ENCODE results near the gene RGS3.
"Not testable (repeated sequence)": the region's sequence is repeated elsewhere in the genome, so short reads cannot be mapped to it uniquely, and the experiment has no call there.

Gene RGS3

DNA sequence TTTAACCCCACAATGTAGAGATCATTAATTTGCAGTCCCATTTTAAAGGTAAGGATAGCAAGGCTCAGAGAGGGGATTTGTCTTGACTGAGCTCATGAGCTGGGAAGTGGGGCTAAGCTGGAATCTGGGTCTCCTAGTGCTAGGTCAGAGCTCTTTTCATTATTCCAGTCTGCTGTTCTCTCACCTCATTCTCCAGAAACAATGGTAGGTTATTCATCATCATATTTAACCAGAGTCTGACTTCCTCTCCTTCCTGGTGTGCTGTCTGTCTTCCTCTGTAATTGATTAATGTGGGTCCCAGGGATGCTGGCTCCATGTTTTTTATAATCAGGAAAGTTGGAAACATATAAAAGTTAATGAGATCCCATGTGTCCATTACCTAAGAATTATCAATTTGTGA, 32.3 kb upstream of the RGS3 start:
- H3K4ac ChIP-seq (ENCODE audit: low read length) = no peak overlapping the region
- no peak overlapping the region for H3K4me3 ChIP-seq (ENCODE audit: low read length in 2 of 2)
- H4K8ac ChIP-seq (ENCODE audit: low read depth, low read length) = no peak overlapping the region
- no peak overlapping the region for H2BK12ac ChIP-seq (ENCODE audit: low read length)
- no peak overlapping the region for H2BK5ac ChIP-seq (ENCODE audit: low read length)
- H3K4me1 ChIP-seq (ENCODE audit: control insufficient read depth in 2 of 2, insufficient read depth in 1 of 2, low read depth in 1 of 2, low read length in 2 of 2) = no peaks in the 10 kb centered on the region
- H2BK15ac ChIP-seq (ENCODE audit: low read length) = no peak overlapping the region
- H2AFZ ChIP-seq (ENCODE audit: low read length) = no peak overlapping the region
- H3K4me2 ChIP-seq (ENCODE audit: insufficient read depth, low read length, poor library complexity, severe bottlenecking) = no peak overlapping the region
- no peak overlapping the region for H3K9ac ChIP-seq (ENCODE audit: low read depth, low read length, poor library complexity)
- DNase-seq (ENCODE audit: low spot score) = no peak
- no peak overlapping the region for H2BK120ac ChIP-seq (ENCODE audit: low read depth, low read length)
- no peak overlapping the region for H2AK5ac ChIP-seq (ENCODE audit: low read depth, low read length)
- H3K14ac ChIP-seq (ENCODE audit: low read length) = no peak overlapping the region
- no peaks in the 10 kb centered on the region for H3K79me1 ChIP-seq (ENCODE audit: low read depth, low read length)
- H3K27ac ChIP-seq (replicated peaks; ENCODE audit: low read length) = no peak overlapping the region
- no peak overlapping the region for H3K23ac ChIP-seq (ENCODE audit: low read depth, low read length, poor library complexity)
- H3K36me3 ChIP-seq (replicated peaks in 1 of 2; ENCODE audit: control insufficient read depth in 2 of 2, insufficient read depth in 2 of 2, low read length in 2 of 2) = no peaks in the 10 kb centered on the region
- no peaks in the 10 kb centered on the region for H3K9me3 ChIP-seq (replicated peaks in 1 of 2; ENCODE audit: control insufficient read depth in 2 of 2, insufficient read depth in 1 of 2, low read depth in 1 of 2, low read length in 2 of 2)
- H4K91ac ChIP-seq (ENCODE audit: low read depth, low read length, poor library complexity) = no peak overlapping the region
- no peak overlapping the region for H3K18ac ChIP-seq (ENCODE audit: low read length)
- H3K27me3 ChIP-seq (ENCODE audit: control insufficient read depth in 3 of 3, insufficient read depth in 3 of 3, low read depth in 1 of 3, low read length in 3 of 3) = no peaks in the 10 kb centered on the region

DNA sequence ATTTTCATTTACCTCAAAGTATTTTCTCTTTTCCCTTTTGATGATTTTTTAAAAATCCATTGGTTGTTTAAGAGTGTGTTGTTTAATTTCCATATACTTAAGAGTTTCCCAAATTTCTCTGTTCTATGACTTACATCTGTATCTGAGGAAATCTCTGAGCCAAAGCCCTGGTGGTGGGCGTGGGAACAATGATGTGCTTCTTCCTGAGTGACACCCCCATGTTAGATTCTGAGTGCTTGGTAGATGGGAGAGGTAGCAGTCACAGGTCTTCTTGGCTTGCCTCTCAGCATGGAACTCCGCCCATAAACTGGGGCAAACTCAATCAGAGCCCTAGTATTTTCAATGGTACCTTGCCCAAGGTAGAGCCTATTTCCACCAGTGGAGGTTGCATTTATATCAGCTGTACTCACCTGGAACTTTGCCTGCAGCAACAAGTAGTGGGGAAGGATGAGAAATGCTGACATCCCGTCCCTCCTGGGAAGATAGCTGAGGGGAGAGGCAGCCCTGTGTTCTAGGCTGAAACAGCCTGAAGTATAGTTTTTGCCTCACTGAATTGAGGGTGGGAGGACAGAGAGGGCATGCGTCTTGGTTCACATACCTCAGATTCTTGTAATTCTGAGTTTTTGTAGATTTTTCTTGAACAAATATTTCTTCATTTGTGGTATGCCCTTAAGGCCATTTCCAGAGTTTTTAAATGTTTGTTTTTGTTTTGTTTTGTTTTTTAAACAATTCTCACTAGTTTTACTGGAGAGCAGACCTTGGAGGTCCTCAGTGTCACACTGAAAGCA, 26.6 kb upstream of the RGS3 start:
- no peak overlapping the region for H3K23ac ChIP-seq (ENCODE audit: low read depth, low read length, poor library complexity)

DNA sequence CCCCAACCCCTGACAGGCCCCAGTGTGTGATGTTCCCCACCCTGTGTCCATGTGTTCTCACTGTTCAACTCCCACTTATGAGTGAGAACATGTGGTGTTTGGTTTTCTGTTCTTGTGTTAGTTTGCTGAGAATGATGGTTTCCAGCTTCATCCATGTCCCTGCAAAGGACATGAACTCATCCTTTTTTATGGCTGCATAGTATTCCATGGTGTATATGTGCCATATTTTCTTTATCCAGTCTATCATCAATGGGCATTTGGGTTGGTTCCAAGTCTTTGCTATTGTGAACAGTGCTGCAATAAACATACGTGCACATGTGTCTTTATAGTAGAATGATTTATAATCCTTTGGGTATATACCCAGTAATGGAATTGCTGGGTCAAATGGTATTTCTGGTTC, 25.8 kb upstream of the RGS3 start:
- H3K4me2 ChIP-seq (ENCODE audit: insufficient read depth, low read length, poor library complexity, severe bottlenecking); H3K27me3 ChIP-seq (ENCODE audit: control insufficient read depth in 3 of 3, insufficient read depth in 3 of 3, low read depth in 1 of 3, low read length in 3 of 3); H2BK15ac ChIP-seq (ENCODE audit: low read length); H2AFZ ChIP-seq (ENCODE audit: low read length); H2AK5ac ChIP-seq (ENCODE audit: low read depth, low read length); H3K4me3 ChIP-seq (ENCODE audit: low read length in 2 of 2); H3K4ac ChIP-seq (ENCODE audit: low read length); H3K14ac ChIP-seq (ENCODE audit: low read length); H2BK5ac ChIP-seq (ENCODE audit: low read length); H2BK120ac ChIP-seq (ENCODE audit: low read depth, low read length); H3K23ac ChIP-seq (ENCODE audit: low read depth, low read length, poor library complexity); H3K79me1 ChIP-seq (ENCODE audit: low read depth, low read length); H3K18ac ChIP-seq (ENCODE audit: low read length); H3K27ac ChIP-seq (replicated peaks; ENCODE audit: low read length); H3K36me3 ChIP-seq (replicated peaks in 1 of 2; ENCODE audit: control insufficient read depth in 2 of 2, insufficient read depth in 2 of 2, low read length in 2 of 2); DNase-seq (ENCODE audit: low spot score); H4K8ac ChIP-seq (ENCODE audit: low read depth, low read length); H4K91ac ChIP-seq (ENCODE audit: low read depth, low read length, poor library complexity); H2BK12ac ChIP-seq (ENCODE audit: low read length); H3K9ac ChIP-seq (ENCODE audit: low read depth, low read length, poor library complexity); H3K4me1 ChIP-seq (ENCODE audit: control insufficient read depth in 2 of 2, insufficient read depth in 1 of 2, low read depth in 1 of 2, low read length in 2 of 2); H3K9me3 ChIP-seq (replicated peaks in 1 of 2; ENCODE audit: control insufficient read depth in 2 of 2, insufficient read depth in 1 of 2, low read depth in 1 of 2, low read length in 2 of 2): not testable (repeated sequence)
- WGBS, 2 donors (ENCODE audit: extremely low coverage in 2 of 2, insufficient read length in 2 of 2, insufficient replicate concordance in 1 of 2) = no CpG with 5 or more reads among the region's 1 CpG

More for the DNA sequence above, 26.6 kb upstream of the RGS3 start:
- Histone ChIP-seq H2BK15ac (ENCODE audit: low read length) (no peak overlapping the region), H2AK5ac (ENCODE audit: low read depth, low read length) (no peak overlapping the region), H2BK5ac (ENCODE audit: low read length) (no peak overlapping the region), H3K9ac (ENCODE audit: low read depth, low read length, poor library complexity) (no peak overlapping the region), H3K4me3 (ENCODE audit: low read length in 2 of 2) (no peak overlapping the region), H4K8ac (ENCODE audit: low read depth, low read length) (no peak overlapping the region), H3K9me3 (replicated peaks in 1 of 2; ENCODE audit: control insufficient read depth in 2 of 2, insufficient read depth in 1 of 2, low read depth in 1 of 2, low read length in 2 of 2) (no peaks in the 10 kb centered on the region), H3K4me1 (ENCODE audit: control insufficient read depth in 2 of 2, insufficient read depth in 1 of 2, low read depth in 1 of 2, low read length in 2 of 2) (no peaks in the 10 kb centered on the region), H2AFZ (ENCODE audit: low read length) (no peak overlapping the region), H2BK120ac (ENCODE audit: low read depth, low read length) (no peak overlapping the region), H3K18ac (ENCODE audit: low read length) (no peak overlapping the region), H3K14ac (ENCODE audit: low read length) (no peak overlapping the region), H4K91ac (ENCODE audit: low read depth, low read length, poor library complexity) (no peak overlapping the region), H3K27me3 (ENCODE audit: control insufficient read depth in 3 of 3, insufficient read depth in 3 of 3, low read depth in 1 of 3, low read length in 3 of 3) (no peaks in the 10 kb centered on the region), H2BK12ac (ENCODE audit: low read length) (no peak overlapping the region), H3K4ac (ENCODE audit: low read length) (no peak overlapping the region), H3K79me1 (ENCODE audit: low read depth, low read length) (no peaks in the 10 kb centered on the region), H3K36me3 (replicated peaks in 1 of 2; ENCODE audit: control insufficient read depth in 2 of 2, insufficient read depth in 2 of 2, low read length in 2 of 2) (no peaks in the 10 kb centered on the region), H3K27ac (replicated peaks; ENCODE audit: low read length) (no peak overlapping the region), H3K4me2 (ENCODE audit: insufficient read depth, low read length, poor library complexity, severe bottlenecking) (no peak overlapping the region)
- no peak for DNase-seq (ENCODE audit: low spot score)
- no CpG with 5 or more reads among the region's 4 CpGs for WGBS, 2 donors (ENCODE audit: extremely low coverage in 2 of 2, insufficient read length in 2 of 2, insufficient replicate concordance in 1 of 2)

DNA sequence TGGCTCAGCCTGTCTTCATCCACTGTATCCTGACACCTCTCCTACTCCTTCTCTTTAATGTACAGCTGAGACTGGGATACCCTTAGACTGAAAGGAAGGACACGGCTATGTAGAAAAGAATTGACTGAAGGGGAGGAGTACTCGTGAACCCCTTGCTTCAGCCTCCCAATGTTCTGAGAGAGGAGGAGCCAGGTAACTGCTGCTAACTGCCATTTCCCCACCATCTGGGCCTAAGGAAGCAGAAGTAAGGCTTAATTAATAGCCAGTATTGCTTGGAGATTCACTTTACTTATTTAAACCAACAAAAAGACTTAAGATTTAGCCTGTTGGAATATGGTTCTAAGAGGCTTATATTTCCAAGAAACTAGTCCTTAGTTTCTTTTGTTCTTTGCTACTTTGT, 18.8 kb upstream of the RGS3 start:
- H2BK12ac ChIP-seq (ENCODE audit: low read length) = no peak overlapping the region
- H3K9ac ChIP-seq (ENCODE audit: low read depth, low read length, poor library complexity) = no peak overlapping the region
- H3K36me3 ChIP-seq (replicated peaks in 1 of 2; ENCODE audit: control insufficient read depth in 2 of 2, insufficient read depth in 2 of 2, low read length in 2 of 2) = no peaks in the 10 kb centered on the region
- H2BK120ac ChIP-seq (ENCODE audit: low read depth, low read length) = no peak overlapping the region
- no peak overlapping the region for H3K14ac ChIP-seq (ENCODE audit: low read length)
- no peak overlapping the region for H2BK5ac ChIP-seq (ENCODE audit: low read length)
- H2BK15ac ChIP-seq (ENCODE audit: low read length) = no peak overlapping the region
- no peaks in the 10 kb centered on the region for H3K4me1 ChIP-seq (ENCODE audit: control insufficient read depth in 2 of 2, insufficient read depth in 1 of 2, low read depth in 1 of 2, low read length in 2 of 2)
- no peak overlapping the region for H3K4me2 ChIP-seq (ENCODE audit: insufficient read depth, low read length, poor library complexity, severe bottlenecking)
- H3K4ac ChIP-seq (ENCODE audit: low read length) = no peak overlapping the region
- H3K79me1 ChIP-seq (ENCODE audit: low read depth, low read length) = no peaks in the 10 kb centered on the region
- no peak overlapping the region for H3K4me3 ChIP-seq (ENCODE audit: low read length in 2 of 2)
- no peaks in the 10 kb centered on the region for H3K9me3 ChIP-seq (replicated peaks in 1 of 2; ENCODE audit: control insufficient read depth in 2 of 2, insufficient read depth in 1 of 2, low read depth in 1 of 2, low read length in 2 of 2)
- H3K23ac ChIP-seq (ENCODE audit: low read depth, low read length, poor library complexity) = no peak overlapping the region
- DNase-seq (ENCODE audit: low spot score) = no peak
- no CpG with 5 or more reads among the region's 2 CpGs for WGBS, 2 donors (ENCODE audit: extremely low coverage in 2 of 2, insufficient read length in 2 of 2, insufficient replicate concordance in 1 of 2)
- H2AFZ ChIP-seq (ENCODE audit: low read length) = no peak overlapping the region
- no peak overlapping the region for H4K8ac ChIP-seq (ENCODE audit: low read depth, low read length)
- H3K27me3 ChIP-seq (ENCODE audit: control insufficient read depth in 3 of 3, insufficient read depth in 3 of 3, low read depth in 1 of 3, low read length in 3 of 3) = no peaks in the 10 kb centered on the region
- H4K91ac ChIP-seq (ENCODE audit: low read depth, low read length, poor library complexity) = no peak overlapping the region
- no peak overlapping the region for H2AK5ac ChIP-seq (ENCODE audit: low read depth, low read length)
- no peak overlapping the region for H3K18ac ChIP-seq (ENCODE audit: low read length)
- H3K27ac ChIP-seq (replicated peaks; ENCODE audit: low read length) = no peak overlapping the region
